ENCODE results near the gene MYOZ2. TPM values are rescaled to one million over a fixed set of nuclear protein-coding genes. Genes with fewer than 3 reads are reported as not detected.
"Not testable (repeated sequence)": the region's sequence is repeated elsewhere in the genome, so short reads cannot be mapped to it uniquely, and the experiment has no call there.

Gene MYOZ2
- total and polyA plus RNA-seq, 12 donors = 0.06 to 0.80 (median 0.22) TPM; not detected in 4

- H3K4me1 ChIP-seq (replicated peaks in 1 of 2) = no peaks in the 10 kb centered on the region
- no peak overlapping the region for H3K27ac ChIP-seq
- intact Hi-C loops (cut with DNase I) = no loop called here
- H3K36me3 ChIP-seq (replicated peaks in 1 of 2) = no peaks in the 10 kb centered on the region
- H3K4me3 ChIP-seq = no peak overlapping the region
- H3K27me3 ChIP-seq = no peaks in the 10 kb centered on the region
- DNase-seq = no peak
- H3K9me3 ChIP-seq (replicated peaks in 1 of 3) = no peaks in the 10 kb centered on the region
- TF ChIP-seq CTCF (IDR thresholded peaks at IDR 0.05) = no peak
Observed at GRCh38 chr4:119142833-119143232, 7.2 kb downstream of the MYOZ2 start.

- not testable (repeated sequence) for DNase-seq
Observed at GRCh38 chr4:119143341-119143740, 7.7 kb downstream of the MYOZ2 start.

GRCh38 chr4:119149110-119149509, 13.5 kb downstream of the MYOZ2 start:
- Histone ChIP-seq H3K4me1 (replicated peaks in 1 of 2) (no peaks in the 10 kb centered on the region), H3K27ac (no peak overlapping the region), H3K4me3 (no peak overlapping the region), H3K9me3 (replicated peaks in 1 of 3) (peaks cover 0 to 8% (median 0%) of the 10 kb centered on the region in 3 donors), H3K36me3 (replicated peaks in 1 of 2) (no peaks in the 10 kb centered on the region), H3K27me3 (no peaks in the 10 kb centered on the region)
- 74 to 79% (median 77%) methylated on average over 7 of the region's 7 CpGs for WGBS, 4 donors
- intact Hi-C loops (cut with DNase I) = no loop called here
- TF ChIP-seq POLR2A (IDR thresholded peaks at IDR 0.05) (no peak), CTCF (IDR thresholded peaks at IDR 0.05) (no peak)
- DNase-seq = no peak

More at GRCh38 chr4:119143341-119143740, 7.7 kb downstream of the MYOZ2 start:
- H3K4me1 ChIP-seq (replicated peaks in 1 of 2); intact Hi-C loops (cut with DNase I); H3K4me3 ChIP-seq; H3K36me3 ChIP-seq (replicated peaks in 1 of 2); H3K9me3 ChIP-seq (replicated peaks in 1 of 3); H3K27ac ChIP-seq; H3K27me3 ChIP-seq: not testable (repeated sequence)
- 87 to 91% (median 89%) methylated on average over 10 of the region's 10 CpGs for WGBS, 4 donors

- H3K27ac ChIP-seq = no peak overlapping the region
- intact Hi-C loops (cut with DNase I) = no loop called here
- TF ChIP-seq CTCF (IDR thresholded peaks at IDR 0.05) = no peak
- TF ChIP-seq POLR2A (IDR thresholded peaks at IDR 0.05) = no peak
Observed at GRCh38 chr4:119151161-119151560, 15.5 kb downstream of the MYOZ2 start.

GRCh38 chr4:119152741-119153140, 17.1 kb downstream of the MYOZ2 start:
- H3K9me3 ChIP-seq (replicated peaks in 1 of 3) = peaks cover 0 to 8% (median 0%) of the 10 kb centered on the region in 3 donors
- no peak overlapping the region for H3K4me3 ChIP-seq
- intact Hi-C loops (cut with DNase I) = no loop called here
- H3K4me1 ChIP-seq (replicated peaks in 1 of 2) = no peaks in the 10 kb centered on the region
- no peaks in the 10 kb centered on the region for H3K36me3 ChIP-seq (replicated peaks in 1 of 2)
- TF ChIP-seq POLR2A (IDR thresholded peaks at IDR 0.05) (no peak), CTCF (IDR thresholded peaks at IDR 0.05) (no peak)
- DNase-seq = no peak
- H3K27me3 ChIP-seq = no peaks in the 10 kb centered on the region
- no peak overlapping the region for H3K27ac ChIP-seq
- WGBS, 4 donors = 77 to 90% (median 82%) methylated on average over 2 of the region's 2 CpGs

More at GRCh38 chr4:119151161-119151560, 15.5 kb downstream of the MYOZ2 start:
- Histone ChIP-seq H3K9me3 (replicated peaks in 1 of 3) (peaks cover 0 to 8% (median 0%) of the 10 kb centered on the region in 3 donors), H3K4me1 (replicated peaks in 1 of 2) (no peaks in the 10 kb centered on the region), H3K27me3 (no peaks in the 10 kb centered on the region), H3K36me3 (replicated peaks in 1 of 2) (no peaks in the 10 kb centered on the region), H3K4me3 (no peak overlapping the region)
- DNase-seq = no peak
- 58 to 92% (median 78%) methylated on average over 2 of the region's 2 CpGs for whole genome bisulfite sequencing, 4 donors
